ENCODE measurements around the gene VANGL2. TPM values are rescaled to one million over a fixed set of nuclear protein-coding genes. Genes with fewer than 3 reads are reported as not detected.

The VANGL2 gene
- total and polyA plus RNA-seq, 2 of the 4 experiments (the other 2 are of a cell fraction): 0.36 to 3.6 TPM

DNA sequence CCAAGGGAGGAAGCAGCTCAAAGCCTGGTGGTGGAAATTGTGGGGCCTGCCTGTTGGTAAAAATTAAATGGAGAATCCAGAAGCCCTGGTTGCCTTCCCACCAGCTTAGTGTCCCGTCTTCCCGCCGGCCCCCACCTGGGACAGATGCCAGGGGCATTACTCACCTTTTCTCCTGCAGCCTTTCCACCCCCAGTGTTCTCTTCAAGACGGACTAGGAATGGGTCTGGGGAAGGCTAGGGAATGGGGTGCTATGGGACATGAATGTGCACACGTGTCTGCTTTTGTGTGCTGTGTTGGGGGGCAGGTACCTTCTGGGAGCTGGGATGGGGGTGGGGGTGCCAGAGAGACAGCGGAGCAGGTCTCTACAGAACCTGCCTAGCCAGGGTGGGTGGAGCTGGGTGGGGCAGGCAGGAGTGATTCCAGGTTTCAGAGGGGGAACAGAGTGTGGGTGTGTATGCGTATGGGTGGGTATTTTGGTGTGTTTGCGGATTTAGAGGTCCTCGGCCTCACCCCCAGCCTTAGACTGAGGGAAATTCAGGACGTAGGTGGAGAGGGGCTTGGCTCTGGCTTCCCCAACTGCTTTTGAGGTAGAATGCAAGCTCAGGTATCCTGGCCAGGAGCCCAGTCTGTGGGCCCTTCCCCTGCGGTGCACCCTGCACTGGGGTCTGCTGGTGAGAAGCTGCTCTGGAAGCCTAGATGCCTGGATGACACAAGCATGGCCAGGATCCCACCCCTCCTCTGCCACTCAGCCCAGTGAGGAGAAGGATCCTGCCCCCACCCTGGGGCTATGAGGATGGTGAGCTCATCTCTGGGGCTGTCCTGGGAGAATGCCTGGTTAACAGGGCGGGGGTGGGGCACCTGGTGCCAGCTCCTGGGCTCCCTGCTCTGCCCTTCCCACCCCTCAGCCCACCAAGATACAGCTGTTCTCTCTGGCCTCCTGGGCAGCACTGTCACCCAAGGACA lies 7.8 kb downstream of the VANGL2 start (continued):
- TF ChIP-seq RAD21 (IDR thresholded peaks at IDR 0.05; ENCODE audit: low read length): no peak
- no peak for TF ChIP-seq NFE2L2 (IDR thresholded peaks at IDR 0.05; ENCODE audit: low read depth, low read length)

DNA sequence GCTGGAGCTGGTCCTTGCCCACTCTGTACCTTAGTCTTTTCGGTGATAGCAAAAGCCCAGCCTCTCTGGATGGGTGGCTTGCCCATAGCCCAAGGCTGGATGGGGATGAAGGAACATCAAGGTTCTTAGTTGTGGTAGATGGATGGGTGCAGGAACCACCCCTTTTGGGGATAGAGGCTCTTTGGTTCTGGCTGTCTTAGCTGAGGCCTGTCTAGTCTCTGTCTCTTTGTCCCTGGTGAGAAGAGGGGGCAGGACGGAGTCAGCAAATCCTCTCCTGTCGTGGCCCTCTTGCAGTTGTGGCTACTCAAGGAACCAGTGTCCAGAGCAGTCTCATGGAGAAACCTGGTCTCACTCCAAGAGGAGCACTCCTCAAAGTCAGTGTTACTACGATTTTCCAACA lies 8.5 kb downstream of the VANGL2 start:
- Histone ChIP-seq H2AK9ac (replicated peaks; ENCODE audit: low read depth, low read length, poor library complexity) (no peak overlapping the region), H3K4ac (ENCODE audit: low read depth, low read length) (no peak overlapping the region), H3K18ac (ENCODE audit: low read depth, low read length) (no peak overlapping the region), H3K27me3 (ENCODE audit: control insufficient read depth, insufficient read depth, low read length) (peaks cover 4% of the 10 kb centered on the region; the same call in 1 of the 2 replicates), H2BK5ac (ENCODE audit: low read depth, low read length, poor library complexity, severe bottlenecking) (no peak overlapping the region), H4K91ac (ENCODE audit: insufficient read depth, low read depth, low read length) (no peak overlapping the region), H4K8ac (ENCODE audit: low read depth in 2 of 2, low read length in 2 of 2) (no peak overlapping the region), H3K27ac (ENCODE audit: insufficient read depth, low read length) (no peak overlapping the region), H4K20me1 (ENCODE audit: insufficient read depth, low read length) (no peaks in the 10 kb centered on the region), H3K36me3 (ENCODE audit: control insufficient read depth, insufficient read depth, low read length) (no peaks in the 10 kb centered on the region), H2BK15ac (ENCODE audit: low read depth, low read length) (no peak overlapping the region), H3K4me1 (ENCODE audit: control insufficient read depth, insufficient read depth, low read length) (no peaks in the 10 kb centered on the region), H2AFZ (replicated peaks; ENCODE audit: low read length, poor library complexity) (no peak overlapping the region), H3K9me1 (ENCODE audit: insufficient read depth, low read length) (no peaks in the 10 kb centered on the region; the same call in 1 of the 2 replicates), H2AK5ac (ENCODE audit: low read depth, low read length) (no peak overlapping the region), H3K4me3 (ENCODE audit: insufficient read depth, low read depth, low read length) (no peak overlapping the region), H2BK20ac (ENCODE audit: low read depth, low read length) (no peak overlapping the region), H3K9ac (ENCODE audit: low read depth, low read length) (no peak overlapping the region), H4K5ac (ENCODE audit: low read depth, low read length) (no peak overlapping the region), H3K79me1 (ENCODE audit: low read depth in 1 of 2, low read length in 2 of 2) (no peaks in the 10 kb centered on the region), H3K14ac (replicated peaks; ENCODE audit: low read depth, low read length) (no peak overlapping the region), H2BK120ac (ENCODE audit: low read depth, low read length) (no peak overlapping the region), H3K4me2 (ENCODE audit: low read depth, low read length) (no peak overlapping the region), H3K56ac (ENCODE audit: extremely low read depth, insufficient read depth, low read length) (no peak overlapping the region), H3K23ac (ENCODE audit: low read depth, low read length) (no peak overlapping the region), H3K9me3 (ENCODE audit: control insufficient read depth, insufficient read depth, low read length) (no peaks in the 10 kb centered on the region)
- no CpG with 5 or more reads among the region's 4 CpGs for WGBS, 2 experiments (ENCODE audit: extremely low coverage in 2 of 2, insufficient read length in 1 of 2)
- ATAC-seq (ENCODE audit: low read depth) (no peak), DNase-seq (no peak)
- ChIA-PET POLR2A (ENCODE audit: unreplicated experiment) (no interaction called here), CTCF (no interaction called here)
- no TSS peak for BruUV-seq (replicated peaks)
- dilution Hi-C loops (cut with HindIII; ENCODE audit: low sequenced_read_pairs, unreplicated experiment) (no loop called here), in situ Hi-C loops (cut with MboI; ENCODE audit: low sequenced_read_pairs) (no loop called here), intact Hi-C loops (cut with micrococcal nuclease) (no loop called here)
- TF ChIP-seq RCOR1 (IDR thresholded peaks at IDR 0.05; ENCODE audit: insufficient replicate concordance, low read length) (no peak), NFE2L2 (IDR thresholded peaks at IDR 0.05; ENCODE audit: low read depth, low read length) (no peak), CHD1 (IDR thresholded peaks at IDR 0.05; ENCODE audit: low read depth, low read length) (no peak), MAFK (IDR thresholded peaks at IDR 0.05; ENCODE audit: low read depth, low read length) (no peak), MAZ (IDR thresholded peaks at IDR 0.05; ENCODE audit: borderline replicate concordance, low read depth, low read length) (no peak), BHLHE40 (IDR thresholded peaks at IDR 0.05; ENCODE audit: low read depth, low read length) (no peak), RFX5 (IDR thresholded peaks at IDR 0.05; ENCODE audit: low read depth, low read length) (no peak), POLR2A (IDR thresholded peaks at IDR 0.05; ENCODE audit: low read depth, low read length) (no peak)
- TF ChIP-seq, protein P1, sequence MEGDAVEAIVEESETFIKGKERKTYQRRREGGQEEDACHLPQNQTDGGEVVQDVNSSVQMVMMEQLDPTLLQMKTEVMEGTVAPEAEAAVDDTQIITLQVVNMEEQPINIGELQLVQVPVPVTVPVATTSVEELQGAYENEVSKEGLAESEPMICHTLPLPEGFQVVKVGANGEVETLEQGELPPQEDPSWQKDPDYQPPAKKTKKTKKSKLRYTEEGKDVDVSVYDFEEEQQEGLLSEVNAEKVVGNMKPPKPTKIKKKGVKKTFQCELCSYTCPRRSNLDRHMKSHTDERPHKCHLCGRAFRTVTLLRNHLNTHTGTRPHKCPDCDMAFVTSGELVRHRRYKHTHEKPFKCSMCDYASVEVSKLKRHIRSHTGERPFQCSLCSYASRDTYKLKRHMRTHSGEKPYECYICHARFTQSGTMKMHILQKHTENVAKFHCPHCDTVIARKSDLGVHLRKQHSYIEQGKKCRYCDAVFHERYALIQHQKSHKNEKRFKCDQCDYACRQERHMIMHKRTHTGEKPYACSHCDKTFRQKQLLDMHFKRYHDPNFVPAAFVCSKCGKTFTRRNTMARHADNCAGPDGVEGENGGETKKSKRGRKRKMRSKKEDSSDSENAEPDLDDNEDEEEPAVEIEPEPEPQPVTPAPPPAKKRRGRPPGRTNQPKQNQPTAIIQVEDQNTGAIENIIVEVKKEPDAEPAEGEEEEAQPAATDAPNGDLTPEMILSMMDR (conservative IDR thresholded peaks at IDR 0.05; ENCODE audit: low read depth, low read length): no peak
- TF ChIP-seq, protein P2, sequence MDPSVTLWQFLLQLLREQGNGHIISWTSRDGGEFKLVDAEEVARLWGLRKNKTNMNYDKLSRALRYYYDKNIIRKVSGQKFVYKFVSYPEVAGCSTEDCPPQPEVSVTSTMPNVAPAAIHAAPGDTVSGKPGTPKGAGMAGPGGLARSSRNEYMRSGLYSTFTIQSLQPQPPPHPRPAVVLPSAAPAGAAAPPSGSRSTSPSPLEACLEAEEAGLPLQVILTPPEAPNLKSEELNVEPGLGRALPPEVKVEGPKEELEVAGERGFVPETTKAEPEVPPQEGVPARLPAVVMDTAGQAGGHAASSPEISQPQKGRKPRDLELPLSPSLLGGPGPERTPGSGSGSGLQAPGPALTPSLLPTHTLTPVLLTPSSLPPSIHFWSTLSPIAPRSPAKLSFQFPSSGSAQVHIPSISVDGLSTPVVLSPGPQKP (IDR thresholded peaks at IDR 0.05; ENCODE audit: borderline replicate concordance, low read depth, low read length): no peak

Data from IMR-90 (cell line).